WTC11 (cell line): ENCODE measurements around the gene ST6GALNAC3. TPM values are rescaled to one million over a fixed set of nuclear protein-coding genes. Genes with fewer than 3 reads are reported as not detected.

Experiments
- ATAC-seq: fragments of 200-7000 bp; cut with Tn5 transposase; 2 replicates; pipeline ENCODE4 v1.10.0; 2021; ENCODE audit warnings: mild to moderate bottlenecking, moderate library complexity
- CTCF ChIA-PET: fragments of 300-600 bp; sonication (Branson Sonifier 250); formaldehyde crosslinking; loops from one replicate; lab custom pipeline; 2021; ENCODE audit warnings: antibody characterized with exemption; lab: Charles Lee
- POLR2A ChIA-PET: fragments of 350-600 bp; sonication (Branson Sonifier 250); formaldehyde crosslinking; loops from one replicate; lab custom pipeline; 2021; ENCODE audit warnings: antibody characterized with exemption; lab: Charles Lee
- DNase-seq: peaks from one replicate; pipeline ENCODE4 v3.0.0; 2021; ENCODE audit warnings: low spot score
- H3K27ac Mint-ChIP-seq: 2 replicates; pipeline ENCODE4 v1.8.0; 2021; ENCODE audit warnings: mixed read lengths
- H3K27me3 Mint-ChIP-seq: 2 replicates; pipeline ENCODE4 v1.8.0; 2021; ENCODE audit warnings: low read depth, mild to moderate bottlenecking, moderate library complexity, mixed read lengths
- H3K36me3 Mint-ChIP-seq: 2 replicates; pipeline ENCODE4 v1.8.0; 2021; ENCODE audit warnings: mixed read lengths
- H3K4me1 Mint-ChIP-seq: 2 replicates; pipeline ENCODE4 v1.8.0; 2022; ENCODE audit warnings: mixed read lengths
- H3K4me3 Mint-ChIP-seq: 2 replicates; pipeline ENCODE4 v1.8.0; 2021; ENCODE audit warnings: mild to moderate bottlenecking, moderate library complexity, mixed read lengths
- H3K9me3 Mint-ChIP-seq: 2 replicates; pipeline ENCODE4 v1.8.0; 2021; ENCODE audit warnings: mixed read lengths
- ATF1 ChIP-seq: sonication (generic); formaldehyde crosslinking; IDR thresholded peaks from 2 replicates; pipeline ENCODE4 v1.8.1; 2023; ENCODE audit warnings: mild to moderate bottlenecking, moderate library complexity, missing genetic modification reagents
- IRF2 ChIP-seq: sonication (generic); formaldehyde crosslinking; IDR thresholded peaks from 2 replicates; pipeline ENCODE4 v1.8.0; 2022; ENCODE audit warnings: low read depth, missing genetic modification reagents, borderline replicate concordance
- JUN ChIP-seq: sonication (generic); formaldehyde crosslinking; IDR thresholded peaks from 2 replicates; pipeline ENCODE4 v1.8.0; 2023; ENCODE audit warnings: mild to moderate bottlenecking, missing genetic modification reagents
- MXD4 ChIP-seq: fragments of 250-450 bp; sonication (Bioruptor Pico); IDR thresholded peaks from 2 replicates; pipeline ENCODE4 v1.8.0; 2021; ENCODE audit warnings: mild to moderate bottlenecking, moderate library complexity, borderline replicate concordance
- NFATC4 ChIP-seq: fragments of 250-450 bp; sonication (Bioruptor Pico); IDR thresholded peaks from 2 replicates; pipeline ENCODE4 v1.9.0; 2021; ENCODE audit warnings: mild to moderate bottlenecking
- NFYB ChIP-seq: sonication (generic); formaldehyde crosslinking; conservative IDR thresholded peaks from 2 replicates; pipeline ENCODE4 v1.8.0; 2022; ENCODE audit warnings: low read depth, missing genetic modification reagents
- RORB ChIP-seq: fragments of 250-450 bp; sonication (Bioruptor Pico); IDR thresholded peaks from 2 replicates; pipeline ENCODE4 v1.9.0; 2021; ENCODE audit warnings: mild to moderate bottlenecking
- ZNF121 ChIP-seq: sonication (generic); formaldehyde crosslinking; IDR thresholded peaks from 2 replicates; pipeline ENCODE4 v1.8.0; 2023; ENCODE audit warnings: missing genetic modification reagents
- ZNF396 ChIP-seq: fragments of 250-450 bp; sonication (Bioruptor Pico); IDR thresholded peaks from 2 replicates; pipeline ENCODE4 v1.8.0; 2021; ENCODE audit warnings: mild to moderate bottlenecking, moderate library complexity, borderline replicate concordance
- ZNF671 ChIP-seq: fragments of 250-450 bp; sonication (Bioruptor Pico); IDR thresholded peaks from 2 replicates; pipeline ENCODE4 v1.8.0; 2021; ENCODE audit warnings: mild to moderate bottlenecking
- total RNA-seq: library from RNA; stranded (reverse); gene quantifications from 3 replicates; pipeline ENCODE4 v1.2.3, GENCODE V29; 2021
- TF ChIP-seq, protein P1 (sequence below): fragments of 200-600 bp; IDR thresholded peaks from 2 replicates; pipeline ENCODE4 v1.8.0; 2022; ENCODE audit warnings: antibody characterized with exemption
- TF ChIP-seq, protein P2 (sequence below): fragments of 250-450 bp; sonication (Bioruptor Pico); IDR thresholded peaks from 2 replicates; pipeline ENCODE4 v1.9.0; 2021; ENCODE audit warnings: mild to moderate bottlenecking, borderline replicate concordance
- TF ChIP-seq, protein P3 (sequence below): sonication (generic); formaldehyde crosslinking; IDR thresholded peaks from 2 replicates; pipeline ENCODE4 v1.8.0; 2022; ENCODE audit warnings: mild to moderate bottlenecking, missing genetic modification reagents
- TF ChIP-seq, protein P4 (sequence below): sonication (generic); formaldehyde crosslinking; IDR thresholded peaks from 2 replicates; pipeline ENCODE4 v1.8.1; 2023; ENCODE audit warnings: mild to moderate bottlenecking, missing genetic modification reagents
- TF ChIP-seq, protein P5 (sequence below): sonication (generic); formaldehyde crosslinking; IDR thresholded peaks from 2 replicates; pipeline ENCODE4 v1.8.0; 2022; ENCODE audit warnings: mild to moderate bottlenecking, missing genetic modification reagents
- TF ChIP-seq, protein P6 (sequence below): fragments of 250-450 bp; sonication (Bioruptor Pico); IDR thresholded peaks from 2 replicates; pipeline ENCODE4 v1.9.0; 2021; ENCODE audit warnings: mild to moderate bottlenecking
- TF ChIP-seq, protein P7 (sequence below): sonication (generic); formaldehyde crosslinking; IDR thresholded peaks from 2 replicates; pipeline ENCODE4 v1.8.1; 2022; ENCODE audit warnings: mild to moderate bottlenecking, moderate library complexity, missing genetic modification reagents

Gene ST6GALNAC3
- total RNA-seq, 1 experiment from 2014 or later: 11.9 TPM

DNA sequence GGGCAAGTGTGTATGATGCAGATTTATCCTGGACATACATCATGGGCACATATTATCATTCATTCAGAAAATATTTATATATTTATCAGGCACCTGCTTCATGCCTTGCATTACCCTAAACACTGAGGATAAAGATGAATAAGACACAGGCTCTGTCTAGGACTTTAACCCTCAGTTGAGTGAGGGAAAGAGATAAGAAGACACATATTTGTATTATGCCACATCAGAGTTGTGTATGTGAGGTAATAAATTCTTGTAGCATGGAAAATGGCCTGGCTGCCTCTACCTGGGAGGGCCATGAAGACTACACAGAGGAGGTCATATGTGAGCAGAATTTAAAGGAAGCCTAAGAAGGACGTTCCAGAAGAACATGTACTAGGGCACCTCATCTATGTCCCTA is 516.9 kb downstream of the ST6GALNAC3 start:
- no peak for TF ChIP-seq ATF1
- TF ChIP-seq, protein P1, sequence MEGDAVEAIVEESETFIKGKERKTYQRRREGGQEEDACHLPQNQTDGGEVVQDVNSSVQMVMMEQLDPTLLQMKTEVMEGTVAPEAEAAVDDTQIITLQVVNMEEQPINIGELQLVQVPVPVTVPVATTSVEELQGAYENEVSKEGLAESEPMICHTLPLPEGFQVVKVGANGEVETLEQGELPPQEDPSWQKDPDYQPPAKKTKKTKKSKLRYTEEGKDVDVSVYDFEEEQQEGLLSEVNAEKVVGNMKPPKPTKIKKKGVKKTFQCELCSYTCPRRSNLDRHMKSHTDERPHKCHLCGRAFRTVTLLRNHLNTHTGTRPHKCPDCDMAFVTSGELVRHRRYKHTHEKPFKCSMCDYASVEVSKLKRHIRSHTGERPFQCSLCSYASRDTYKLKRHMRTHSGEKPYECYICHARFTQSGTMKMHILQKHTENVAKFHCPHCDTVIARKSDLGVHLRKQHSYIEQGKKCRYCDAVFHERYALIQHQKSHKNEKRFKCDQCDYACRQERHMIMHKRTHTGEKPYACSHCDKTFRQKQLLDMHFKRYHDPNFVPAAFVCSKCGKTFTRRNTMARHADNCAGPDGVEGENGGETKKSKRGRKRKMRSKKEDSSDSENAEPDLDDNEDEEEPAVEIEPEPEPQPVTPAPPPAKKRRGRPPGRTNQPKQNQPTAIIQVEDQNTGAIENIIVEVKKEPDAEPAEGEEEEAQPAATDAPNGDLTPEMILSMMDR: no peak
- TF ChIP-seq, protein P2, sequence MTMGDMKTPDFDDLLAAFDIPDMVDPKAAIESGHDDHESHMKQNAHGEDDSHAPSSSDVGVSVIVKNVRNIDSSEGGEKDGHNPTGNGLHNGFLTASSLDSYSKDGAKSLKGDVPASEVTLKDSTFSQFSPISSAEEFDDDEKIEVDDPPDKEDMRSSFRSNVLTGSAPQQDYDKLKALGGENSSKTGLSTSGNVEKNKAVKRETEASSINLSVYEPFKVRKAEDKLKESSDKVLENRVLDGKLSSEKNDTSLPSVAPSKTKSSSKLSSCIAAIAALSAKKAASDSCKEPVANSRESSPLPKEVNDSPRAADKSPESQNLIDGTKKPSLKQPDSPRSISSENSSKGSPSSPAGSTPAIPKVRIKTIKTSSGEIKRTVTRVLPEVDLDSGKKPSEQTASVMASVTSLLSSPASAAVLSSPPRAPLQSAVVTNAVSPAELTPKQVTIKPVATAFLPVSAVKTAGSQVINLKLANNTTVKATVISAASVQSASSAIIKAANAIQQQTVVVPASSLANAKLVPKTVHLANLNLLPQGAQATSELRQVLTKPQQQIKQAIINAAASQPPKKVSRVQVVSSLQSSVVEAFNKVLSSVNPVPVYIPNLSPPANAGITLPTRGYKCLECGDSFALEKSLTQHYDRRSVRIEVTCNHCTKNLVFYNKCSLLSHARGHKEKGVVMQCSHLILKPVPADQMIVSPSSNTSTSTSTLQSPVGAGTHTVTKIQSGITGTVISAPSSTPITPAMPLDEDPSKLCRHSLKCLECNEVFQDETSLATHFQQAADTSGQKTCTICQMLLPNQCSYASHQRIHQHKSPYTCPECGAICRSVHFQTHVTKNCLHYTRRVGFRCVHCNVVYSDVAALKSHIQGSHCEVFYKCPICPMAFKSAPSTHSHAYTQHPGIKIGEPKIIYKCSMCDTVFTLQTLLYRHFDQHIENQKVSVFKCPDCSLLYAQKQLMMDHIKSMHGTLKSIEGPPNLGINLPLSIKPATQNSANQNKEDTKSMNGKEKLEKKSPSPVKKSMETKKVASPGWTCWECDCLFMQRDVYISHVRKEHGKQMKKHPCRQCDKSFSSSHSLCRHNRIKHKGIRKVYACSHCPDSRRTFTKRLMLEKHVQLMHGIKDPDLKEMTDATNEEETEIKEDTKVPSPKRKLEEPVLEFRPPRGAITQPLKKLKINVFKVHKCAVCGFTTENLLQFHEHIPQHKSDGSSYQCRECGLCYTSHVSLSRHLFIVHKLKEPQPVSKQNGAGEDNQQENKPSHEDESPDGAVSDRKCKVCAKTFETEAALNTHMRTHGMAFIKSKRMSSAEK: no peak
- TF ChIP-seq JUN (CRISPR knock-in tag): no peak
- no peak for TF ChIP-seq NFATC4 (CRISPR knock-in tag)
- Mint-ChIP-seq H3K27me3 (no peaks in the 10 kb centered on the region), H3K36me3 (peaks cover 23% of the 10 kb centered on the region), H3K27ac (no peak overlapping the region), H3K9me3 (peaks cover 23% of the 10 kb centered on the region), H3K4me3 (no peak overlapping the region), H3K4me1 (no peaks in the 10 kb centered on the region; the same call in 1 of the 2 replicates)
- POLR2A ChIA-PET: no interaction called here
- CTCF ChIA-PET: no interaction called here
- ATAC-seq (no peak), DNase-seq (no peak)

DNA sequence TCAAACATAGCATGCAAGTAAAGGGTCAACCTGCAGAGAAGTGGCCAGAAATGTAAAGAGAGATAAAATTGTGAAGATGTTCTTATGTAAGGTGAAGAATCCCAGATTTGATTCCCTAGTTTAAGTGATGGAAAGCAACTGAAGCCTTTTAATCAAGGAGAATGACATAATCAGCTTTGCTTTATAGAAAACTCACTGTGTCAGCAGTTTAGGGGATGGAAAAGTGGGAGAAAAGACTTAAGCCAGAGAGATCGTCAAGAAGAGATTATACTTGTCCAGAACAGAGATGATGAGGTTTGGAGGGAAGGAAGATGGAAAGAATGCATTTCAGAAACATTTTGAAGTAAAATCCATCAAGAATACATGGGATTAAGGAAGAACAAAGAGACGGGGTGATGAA is 517.4 kb downstream of the ST6GALNAC3 start:
- H3K36me3 Mint-ChIP-seq: peaks cover 26% of the 10 kb centered on the region
- TF ChIP-seq ZNF396 (CRISPR knock-in tag) (no peak), MXD4 (CRISPR knock-in tag) (no peak), ATF1 (no peak), RORB (CRISPR knock-in tag) (no peak), ZNF121 (CRISPR knock-in tag) (no peak), IRF2 (no peak), ZNF671 (CRISPR knock-in tag) (no peak), NFYB (no peak)
- TF ChIP-seq, protein P3, sequence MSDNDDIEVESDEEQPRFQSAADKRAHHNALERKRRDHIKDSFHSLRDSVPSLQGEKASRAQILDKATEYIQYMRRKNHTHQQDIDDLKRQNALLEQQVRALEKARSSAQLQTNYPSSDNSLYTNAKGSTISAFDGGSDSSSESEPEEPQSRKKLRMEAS (CRISPR knock-in tag): no peak
- TF ChIP-seq, protein P4, sequence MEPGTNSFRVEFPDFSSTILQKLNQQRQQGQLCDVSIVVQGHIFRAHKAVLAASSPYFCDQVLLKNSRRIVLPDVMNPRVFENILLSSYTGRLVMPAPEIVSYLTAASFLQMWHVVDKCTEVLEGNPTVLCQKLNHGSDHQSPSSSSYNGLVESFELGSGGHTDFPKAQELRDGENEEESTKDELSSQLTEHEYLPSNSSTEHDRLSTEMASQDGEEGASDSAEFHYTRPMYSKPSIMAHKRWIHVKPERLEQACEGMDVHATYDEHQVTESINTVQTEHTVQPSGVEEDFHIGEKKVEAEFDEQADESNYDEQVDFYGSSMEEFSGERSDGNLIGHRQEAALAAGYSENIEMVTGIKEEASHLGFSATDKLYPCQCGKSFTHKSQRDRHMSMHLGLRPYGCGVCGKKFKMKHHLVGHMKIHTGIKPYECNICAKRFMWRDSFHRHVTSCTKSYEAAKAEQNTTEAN (CRISPR knock-in tag): no peak
- TF ChIP-seq, protein P5, sequence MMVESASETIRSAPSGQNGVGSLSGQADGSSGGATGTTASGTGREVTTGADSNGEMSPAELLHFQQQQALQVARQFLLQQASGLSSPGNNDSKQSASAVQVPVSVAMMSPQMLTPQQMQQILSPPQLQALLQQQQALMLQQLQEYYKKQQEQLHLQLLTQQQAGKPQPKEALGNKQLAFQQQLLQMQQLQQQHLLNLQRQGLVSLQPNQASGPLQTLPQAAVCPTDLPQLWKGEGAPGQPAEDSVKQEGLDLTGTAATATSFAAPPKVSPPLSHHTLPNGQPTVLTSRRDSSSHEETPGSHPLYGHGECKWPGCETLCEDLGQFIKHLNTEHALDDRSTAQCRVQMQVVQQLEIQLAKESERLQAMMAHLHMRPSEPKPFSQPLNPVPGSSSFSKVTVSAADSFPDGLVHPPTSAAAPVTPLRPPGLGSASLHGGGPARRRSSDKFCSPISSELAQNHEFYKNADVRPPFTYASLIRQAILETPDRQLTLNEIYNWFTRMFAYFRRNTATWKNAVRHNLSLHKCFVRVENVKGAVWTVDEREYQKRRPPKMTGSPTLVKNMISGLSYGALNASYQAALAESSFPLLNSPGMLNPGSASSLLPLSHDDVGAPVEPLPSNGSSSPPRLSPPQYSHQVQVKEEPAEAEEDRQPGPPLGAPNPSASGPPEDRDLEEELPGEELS (CRISPR knock-in tag): no peak
- TF ChIP-seq, protein P6, sequence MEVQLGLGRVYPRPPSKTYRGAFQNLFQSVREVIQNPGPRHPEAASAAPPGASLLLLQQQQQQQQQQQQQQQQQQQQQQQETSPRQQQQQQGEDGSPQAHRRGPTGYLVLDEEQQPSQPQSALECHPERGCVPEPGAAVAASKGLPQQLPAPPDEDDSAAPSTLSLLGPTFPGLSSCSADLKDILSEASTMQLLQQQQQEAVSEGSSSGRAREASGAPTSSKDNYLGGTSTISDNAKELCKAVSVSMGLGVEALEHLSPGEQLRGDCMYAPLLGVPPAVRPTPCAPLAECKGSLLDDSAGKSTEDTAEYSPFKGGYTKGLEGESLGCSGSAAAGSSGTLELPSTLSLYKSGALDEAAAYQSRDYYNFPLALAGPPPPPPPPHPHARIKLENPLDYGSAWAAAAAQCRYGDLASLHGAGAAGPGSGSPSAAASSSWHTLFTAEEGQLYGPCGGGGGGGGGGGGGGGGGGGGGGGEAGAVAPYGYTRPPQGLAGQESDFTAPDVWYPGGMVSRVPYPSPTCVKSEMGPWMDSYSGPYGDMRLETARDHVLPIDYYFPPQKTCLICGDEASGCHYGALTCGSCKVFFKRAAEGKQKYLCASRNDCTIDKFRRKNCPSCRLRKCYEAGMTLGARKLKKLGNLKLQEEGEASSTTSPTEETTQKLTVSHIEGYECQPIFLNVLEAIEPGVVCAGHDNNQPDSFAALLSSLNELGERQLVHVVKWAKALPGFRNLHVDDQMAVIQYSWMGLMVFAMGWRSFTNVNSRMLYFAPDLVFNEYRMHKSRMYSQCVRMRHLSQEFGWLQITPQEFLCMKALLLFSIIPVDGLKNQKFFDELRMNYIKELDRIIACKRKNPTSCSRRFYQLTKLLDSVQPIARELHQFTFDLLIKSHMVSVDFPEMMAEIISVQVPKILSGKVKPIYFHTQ (CRISPR knock-in tag): no peak
- TF ChIP-seq, protein P7, sequence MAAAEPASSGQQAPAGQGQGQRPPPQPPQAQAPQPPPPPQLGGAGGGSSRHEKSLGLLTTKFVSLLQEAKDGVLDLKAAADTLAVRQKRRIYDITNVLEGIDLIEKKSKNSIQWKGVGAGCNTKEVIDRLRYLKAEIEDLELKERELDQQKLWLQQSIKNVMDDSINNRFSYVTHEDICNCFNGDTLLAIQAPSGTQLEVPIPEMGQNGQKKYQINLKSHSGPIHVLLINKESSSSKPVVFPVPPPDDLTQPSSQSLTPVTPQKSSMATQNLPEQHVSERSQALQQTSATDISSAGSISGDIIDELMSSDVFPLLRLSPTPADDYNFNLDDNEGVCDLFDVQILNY (CRISPR knock-in tag): no peak
- no peak overlapping the region for H3K4me3 Mint-ChIP-seq
- H3K4me1 Mint-ChIP-seq: no peaks in the 10 kb centered on the region
- no peak for DNase-seq
- H3K9me3 Mint-ChIP-seq: peaks cover 28% of the 10 kb centered on the region
- CTCF ChIA-PET: no interaction called here
- no peaks in the 10 kb centered on the region for H3K27me3 Mint-ChIP-seq
- POLR2A ChIA-PET: no interaction called here
- no peak overlapping the region for H3K27ac Mint-ChIP-seq
- no peak for ATAC-seq
